GM18907 (cell line): ENCODE measurements around the gene INF2.

ENCODE experiments used
- ATAC-seq: cut with Tn5 transposase; IDR thresholded peaks from one replicate; pipeline ENCODE4 v1.9.1; 2021; ENCODE audit warnings: mild to moderate bottlenecking, moderate library complexity; ENCODE audit not compliant: unreplicated experiment

The INF2 gene

GRCh38 chr14:104700747-104701217 is 11.4 kb downstream of the INF2 start:
- no peak for ATAC-seq

GRCh38 chr14:104701383-104702076 is 12.1 kb downstream of the INF2 start:
- no peak for ATAC-seq

- ATAC-seq: no peak
These were observed 12.7 kb downstream of the INF2 start for GRCh38 chr14:104702106-104702505.

GRCh38 chr14:104702673-104703072 is 13.3 kb downstream of the INF2 start:
- ATAC-seq: no peak

GRCh38 chr14:104703269-104703668 is 13.9 kb downstream of the INF2 start:
- ATAC-seq: no peak

GRCh38 chr14:104704252-104704651 is 14.8 kb downstream of the INF2 start:
- no peak for ATAC-seq

GRCh38 chr14:104705340-104706047 is 16.1 kb downstream of the INF2 start:
- ATAC-seq: no peak

- ATAC-seq: no peak
These were observed 17.6 kb downstream of the INF2 start for GRCh38 chr14:104706733-104707607.

GRCh38 chr14:104707608-104708595 is 18.5 kb downstream of the INF2 start:
- ATAC-seq: no peak

GRCh38 chr14:104708606-104709268 is 19.3 kb downstream of the INF2 start:
- ATAC-seq: no peak

- ATAC-seq: no peak
These were observed 20.1 kb downstream of the INF2 start for GRCh38 chr14:104709387-104710039.

GRCh38 chr14:104710071-104710735 is 20.8 kb downstream of the INF2 start:
- no peak for ATAC-seq

GRCh38 chr14:104712881-104713734 is 23.7 kb downstream of the INF2 start:
- no peak for ATAC-seq

- no peak for ATAC-seq
These were observed 24.6 kb downstream of the INF2 start for GRCh38 chr14:104714066-104714465.

GRCh38 chr14:104714681-104715080 is 25.3 kb downstream of the INF2 start:
- ATAC-seq: no peak

- no peak for ATAC-seq
These were observed 26.0 kb downstream of the INF2 start for GRCh38 chr14:104715416-104715815.

GRCh38 chr14:104715871-104716270 is 26.5 kb downstream of the INF2 start:
- ATAC-seq: no peak

GRCh38 chr14:104717137-104717536 is 27.7 kb downstream of the INF2 start:
- ATAC-seq: no peak
